Heart left ventricle (tissue), 16 donors: ENCODE measurements around the gene VSIG8. TPM values are rescaled to one million over a fixed set of nuclear protein-coding genes. Genes with fewer than 3 reads are reported as not detected.
A peak's percentile ranks its signal among the peaks of the same experiment; 100 is the strongest.

Source experiments
- ATAC-seq, 4 donors: fragments of 200-7000 bp; cut with Tn5 transposase; one replicate each; pipeline ENCODE4 v1.9.1; 2020 to 2022; ENCODE audit warnings: moderate library complexity in 4 of 4, mild to moderate bottlenecking in 3 of 4, moderate number of reproducible peaks in 1 of 4
- DNase-seq, 5 donors: peaks; one replicate each; pipeline ENCODE4 v3.0.0-alpha.2; 2020
- H3K27ac ChIP-seq, 12 donors: fragments of 200-600 bp; sonication (generic) in 4 of 12; one replicate each; pipeline versions ENCODE4 v1.5.0 to v1.8.0; 2016 to 2022; ENCODE audit warnings: mild to moderate bottlenecking in 2 of 12
- H3K27me3 ChIP-seq, 9 donors: fragments of 200-600 bp; sonication (generic) in 2 of 9; one replicate each; pipeline versions ENCODE4 v1.5.1 to v1.8.0; 2016 to 2022; ENCODE audit warnings: mild to moderate bottlenecking in 3 of 9
- H3K36me3 ChIP-seq, 9 donors: fragments of 200-600 bp; sonication (generic) in 2 of 9; one replicate each; pipeline versions ENCODE4 v1.5.0 to v1.8.0; 2018 to 2022; ENCODE audit warnings: mild to moderate bottlenecking in 2 of 9
- H3K4me1 ChIP-seq, 12 donors: fragments of 200-600 bp; sonication (generic) in 4 of 12; one replicate each; pipeline versions ENCODE4 v1.5.0 to v1.8.0; 2016 to 2022; ENCODE audit warnings: mild to moderate bottlenecking in 3 of 12
- H3K4me3 ChIP-seq, 12 donors: fragments of 200-600 bp; sonication (generic) in 4 of 12; one replicate each; pipeline versions ENCODE4 v1.5.0 to v1.8.0; 2017 to 2022; ENCODE audit warnings: mild to moderate bottlenecking in 9 of 12, moderate library complexity in 4 of 12
- H3K9me3 ChIP-seq, 12 donors: fragments of 200-600 bp; sonication (generic) in 4 of 12; one replicate each; pipeline versions ENCODE4 v1.5.0 to v1.8.0; 2016 to 2022; ENCODE audit warnings: mild to moderate bottlenecking in 1 of 12
- POLR2A ChIP-seq, 2 donors: fragments of 450-650 bp; IDR thresholded peaks; one replicate each; pipeline ENCODE4 v1.6.1; 2017; ENCODE audit warnings: antibody characterized with exemption in 2 of 2, mild to moderate bottlenecking in 2 of 2, moderate library complexity in 2 of 2
- WGBS, 4 donors: extraction: QIAGEN DNeasy Blood & Tissue Kit in 2 of 4; methylation state at CpG; one replicate each; pipeline versions ENCODE4 v1.1.5 to v1.1.7; 2013 to 2018; 5-methylcytosine and 5-hydroxymethylcytosine counted together
- intact Hi-C, 10 donors: fragments of 100-400 bp; cut with DNase I; formaldehyde crosslinking; loops; one replicate each; pipeline versions ENCODE4 v1.11.1 to v1.14.2; 2022
- polyA plus RNA-seq, 2 donors: library from polyadenylated mRNA; stranded (reverse); fragments of 200-250 nt; gene quantifications; one replicate each; pipeline ENCODE4 v1.2.3, GENCODE V29; 2013
- total RNA-seq, 9 donors: library from RNA; depleted of rRNA in 2 of 9; stranded (reverse); fragments of >200 nt in 2 of 9; fragmentation: NEBNext Ultra II Directional in 3 of 9; extraction: Animal tissue kit (Norgen Biotek cat#: 25700) in 3 of 9; gene quantifications; one replicate each; pipeline versions ENCODE4 v1.1.0 to v1.2.4, GENCODE V29; 2016 to 2023
- TF ChIP-seq, protein P1 (sequence below), 12 donors: fragments of 200-600 bp; sonication (generic) in 4 of 12; IDR thresholded peaks; one replicate each; pipeline versions ENCODE4 v1.5.0 to v1.8.0; 2018 to 2022; ENCODE audit warnings: antibody characterized with exemption in 12 of 12, mild to moderate bottlenecking in 5 of 12
- donor health status: ischemic (EF 13 %, LVEDD 7.1; RV severe dilation, severe dysfunction).
- donor health status: healthy with polysubstance abuse.
- donor health status: DM: no; HTN: yes; CAD: no.
- donor health status: DM: no; HTN: no; CAD: no.
- donor health status: ischemic (EF 25% LVEDD 6.9; RV normal size, moderate dysfunction).
- donor health status: ischemic (EF 25% LVEDD 5.7; RV mildly dilated, moderate dysfunction).
- donor health status: healthy.
- donor health status: DM: yes; HTN: yes; CAD: no.
- donor health status: ischemic (EF 35%, LVEDD 5.7; RV mildly dilated, moderate dysfunction).
- donor health status: nonischemic (EF 11% LVEDD 7.7; RV severe dilation, severe dysfunction).
- donor health status: DM: yes; HTN: yes; CAD: no.
- donor health status: PGD.
- donor health status: ischemic (EF 29% LVEDD 5.4; RV normal size, mild dysfunction).
- donor health status: nonischemic (EF 23%, LVEDD 6.1; RV moderate dilation, normal function).

The VSIG8 gene
- total and polyA plus RNA-seq, 11 donors, result 0.27 TPM; not detected in 10

DNA sequence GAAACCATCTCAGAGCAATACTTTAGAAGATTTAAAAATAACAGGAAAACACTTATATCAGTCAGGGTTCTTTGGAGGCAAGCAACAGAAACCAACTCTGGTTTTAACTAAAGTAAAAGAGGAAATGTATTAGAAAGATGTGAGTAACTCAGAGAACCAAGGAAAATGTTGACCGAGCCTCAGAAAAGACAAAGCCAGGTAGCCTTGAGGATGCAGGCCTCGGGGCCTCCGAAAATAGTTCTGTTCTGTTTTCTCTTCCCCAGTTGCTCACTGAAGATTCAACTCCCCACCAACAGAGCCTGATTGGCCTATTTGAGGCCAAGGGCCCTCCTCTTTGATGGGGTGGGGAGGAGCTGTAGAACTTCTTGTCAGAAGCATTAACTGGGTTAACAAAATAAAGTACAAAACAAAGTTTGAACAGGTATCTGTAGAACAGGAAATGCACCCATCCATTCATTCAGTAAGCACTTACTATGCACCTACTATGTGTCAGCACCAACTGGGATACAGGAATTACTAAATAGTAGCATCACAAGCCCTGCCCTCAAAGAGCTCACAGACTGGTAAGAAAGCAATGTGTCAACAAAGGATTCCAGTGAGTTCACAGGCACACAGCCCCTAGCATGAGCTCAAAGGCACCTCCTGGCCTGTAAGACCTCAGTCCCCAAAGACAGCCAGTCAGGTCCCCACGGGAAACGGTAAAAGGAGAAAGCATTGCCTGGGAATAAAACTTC lies 23.2 kb downstream of the VSIG8 start:
- 88 to 96% (median 94%) methylated on average over 5 of the region's 5 CpGs for WGBS, 4 donors
- Histone ChIP-seq H3K9me3 (no peaks in the 10 kb centered on the region), H3K36me3 (peaks cover 0 to 30% (median 7%) of the 10 kb centered on the region in 9 donors), H3K27ac (no peak overlapping the region), H3K4me1 (no peaks in the 10 kb centered on the region), H3K4me3 (no peak overlapping the region), H3K27me3 (no peaks in the 10 kb centered on the region)
- DNase-seq (no peak), ATAC-seq (no peak)
- TF ChIP-seq, protein P1, sequence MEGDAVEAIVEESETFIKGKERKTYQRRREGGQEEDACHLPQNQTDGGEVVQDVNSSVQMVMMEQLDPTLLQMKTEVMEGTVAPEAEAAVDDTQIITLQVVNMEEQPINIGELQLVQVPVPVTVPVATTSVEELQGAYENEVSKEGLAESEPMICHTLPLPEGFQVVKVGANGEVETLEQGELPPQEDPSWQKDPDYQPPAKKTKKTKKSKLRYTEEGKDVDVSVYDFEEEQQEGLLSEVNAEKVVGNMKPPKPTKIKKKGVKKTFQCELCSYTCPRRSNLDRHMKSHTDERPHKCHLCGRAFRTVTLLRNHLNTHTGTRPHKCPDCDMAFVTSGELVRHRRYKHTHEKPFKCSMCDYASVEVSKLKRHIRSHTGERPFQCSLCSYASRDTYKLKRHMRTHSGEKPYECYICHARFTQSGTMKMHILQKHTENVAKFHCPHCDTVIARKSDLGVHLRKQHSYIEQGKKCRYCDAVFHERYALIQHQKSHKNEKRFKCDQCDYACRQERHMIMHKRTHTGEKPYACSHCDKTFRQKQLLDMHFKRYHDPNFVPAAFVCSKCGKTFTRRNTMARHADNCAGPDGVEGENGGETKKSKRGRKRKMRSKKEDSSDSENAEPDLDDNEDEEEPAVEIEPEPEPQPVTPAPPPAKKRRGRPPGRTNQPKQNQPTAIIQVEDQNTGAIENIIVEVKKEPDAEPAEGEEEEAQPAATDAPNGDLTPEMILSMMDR (IDR thresholded peaks at IDR 0.05), result no peak
- no peak for TF ChIP-seq POLR2A (IDR thresholded peaks at IDR 0.05)
- intact Hi-C loops, result loop anchor here in 2 of 10 donors (5.0 to 10.0 kb wide), 2 partner anchors 53 to 96 kb away; no protein-coding TSS in a partner anchor

DNA sequence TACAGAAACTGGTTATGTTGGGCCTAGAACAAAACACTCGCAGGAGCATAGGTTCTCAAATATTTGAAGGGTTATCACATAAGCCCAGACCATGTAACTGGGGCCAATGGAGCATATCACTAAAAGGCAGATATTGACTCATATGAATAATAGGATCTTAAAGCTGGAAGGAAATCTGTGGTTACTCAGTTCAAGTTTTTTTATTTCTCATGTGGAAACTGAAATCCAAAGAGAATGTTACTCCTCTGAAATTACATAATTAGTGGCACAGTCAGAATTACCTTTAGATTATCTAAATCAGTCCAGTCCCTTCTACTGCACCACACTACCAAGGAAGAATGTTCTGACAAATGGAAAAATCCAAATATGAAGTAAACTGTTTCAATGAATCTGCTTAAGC lies 23.7 kb downstream of the VSIG8 start:
- H3K27me3 ChIP-seq, result no peaks in the 10 kb centered on the region
- DNase-seq (no peak), ATAC-seq (no peak)
- peaks cover 0 to 36% (median 7%) of the 10 kb centered on the region in 9 donors for H3K36me3 ChIP-seq
- H3K27ac ChIP-seq, result no peak overlapping the region
- no peak overlapping the region for H3K4me3 ChIP-seq
- TF ChIP-seq, protein P1 (IDR thresholded peaks at IDR 0.05), result no peak
- TF ChIP-seq POLR2A (IDR thresholded peaks at IDR 0.05), result no peak
- no peaks in the 10 kb centered on the region for H3K4me1 ChIP-seq
- intact Hi-C loops, result loop anchor here in 2 of 10 donors (5.0 to 10.0 kb wide), 2 partner anchors 54 to 96 kb away; no protein-coding TSS in a partner anchor
- WGBS, 4 donors, result 83 to 97% (median 92%) methylated on average over 1 of the region's 1 CpG
- H3K9me3 ChIP-seq, result no peaks in the 10 kb centered on the region

DNA sequence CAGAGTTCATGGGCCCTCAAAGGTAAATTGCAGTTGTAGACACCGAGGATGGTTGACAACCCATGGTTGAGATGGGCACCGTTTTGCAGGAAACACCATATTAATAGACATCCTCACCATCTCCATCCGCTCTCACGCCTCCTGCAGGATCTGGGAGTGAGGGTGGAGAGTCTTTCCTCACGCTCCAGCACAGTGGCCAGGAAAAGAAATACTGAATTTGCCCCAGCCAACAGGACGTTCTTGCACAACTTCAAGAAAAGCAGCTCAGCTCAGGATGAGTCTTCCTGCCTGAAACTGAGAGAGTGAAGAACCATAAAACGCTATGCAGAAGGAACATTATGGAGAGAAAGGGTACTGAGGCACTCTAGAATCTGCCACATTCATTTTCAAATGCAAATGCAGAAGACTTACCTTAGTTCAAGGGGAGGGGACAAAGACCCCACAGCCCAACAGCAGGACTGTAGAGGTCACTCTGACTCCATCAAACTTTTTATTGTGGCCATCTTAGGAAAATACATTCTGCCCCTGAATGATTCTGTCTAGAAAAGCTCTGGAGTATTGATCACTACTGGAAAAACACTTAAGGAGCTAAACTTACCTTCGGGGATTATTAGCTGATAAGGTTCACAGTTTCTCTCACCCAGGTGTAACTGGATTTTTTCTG lies 26.5 kb downstream of the VSIG8 start:
- peaks cover 0 to 51% (median 7%) of the 10 kb centered on the region in 9 donors for H3K36me3 ChIP-seq
- TF ChIP-seq POLR2A (IDR thresholded peaks at IDR 0.05), result no peak
- TF ChIP-seq, protein P1 (IDR thresholded peaks at IDR 0.05), result peak in 7 of 12 donors; percentile 6 to 42 (median 18)
- no peak overlapping the region for H3K4me3 ChIP-seq
- H3K27me3 ChIP-seq, result no peaks in the 10 kb centered on the region
- no peak overlapping the region for H3K27ac ChIP-seq
- intact Hi-C loops, result loop anchor here in 3 of 10 donors (1.0 to 10.0 kb wide), 3 partner anchors 55 to 99 kb away; no protein-coding TSS in a partner anchor
- ATAC-seq, result no peak
- no peaks in the 10 kb centered on the region for H3K9me3 ChIP-seq
- no peaks in the 10 kb centered on the region for H3K4me1 ChIP-seq
- no peak for DNase-seq
- 78 to 84% (median 82%) methylated on average over 8 of the region's 8 CpGs for whole genome bisulfite sequencing, 4 donors

DNA sequence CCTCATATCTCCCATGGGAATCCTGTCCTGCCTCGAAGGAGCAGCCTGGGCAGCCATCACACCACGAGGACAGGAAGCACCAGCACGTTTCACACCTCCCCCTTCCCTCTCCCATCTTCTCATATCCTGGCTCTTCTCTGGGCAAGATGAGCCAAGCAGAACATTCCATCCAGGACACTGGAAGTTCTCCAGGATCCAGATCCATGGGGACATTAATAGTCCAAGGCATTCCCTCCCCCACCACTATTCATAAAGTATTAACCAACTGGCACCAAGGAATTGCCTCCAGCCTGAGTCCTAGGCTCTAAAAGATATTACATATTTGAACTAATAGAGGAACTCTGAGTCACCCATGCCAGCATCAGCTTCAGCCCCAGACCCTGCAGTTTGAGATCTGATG lies 27.1 kb downstream of the VSIG8 start:
- H3K4me3 ChIP-seq, result no peak overlapping the region
- DNase-seq (no peak), ATAC-seq (no peak)
- no peak for TF ChIP-seq POLR2A (IDR thresholded peaks at IDR 0.05)
- TF ChIP-seq, protein P1 (IDR thresholded peaks at IDR 0.05), result no peak
- peaks cover 0 to 3% (median 0%) of the 10 kb centered on the region in 12 donors for H3K4me1 ChIP-seq
- WGBS, 4 donors, result 35 to 49% (median 46%) methylated on average over 3 of the region's 3 CpGs
- H3K27me3 ChIP-seq, result no peaks in the 10 kb centered on the region
- H3K27ac ChIP-seq, result no peak overlapping the region
- H3K9me3 ChIP-seq, result no peaks in the 10 kb centered on the region
- intact Hi-C loops, result loop anchor here in 2 of 10 donors (5.0 to 10.0 kb wide), 2 partner anchors 57 to 99 kb away; no protein-coding TSS in a partner anchor
- peaks cover 0 to 51% (median 6%) of the 10 kb centered on the region in 9 donors for H3K36me3 ChIP-seq
